C4-2B (cell line): ENCODE data around the gene STK17A.

ENCODE experiments used
- H3K27ac ChIP-seq: fragments of 450-650 bp; 2 replicates; pipeline ENCODE4 v1.5.1; 2017
- ZFX ChIP-seq: fragments of 450-650 bp; IDR thresholded peaks from 2 replicates; pipeline ENCODE4 v1.6.1; 2017
- TF ChIP-seq, protein P1 (sequence below): fragments of 450-650 bp; conservative IDR thresholded peaks from 2 replicates; pipeline ENCODE4 v1.5.1; 2017; ENCODE audit warnings: mild to moderate bottlenecking

The STK17A gene

DNA sequence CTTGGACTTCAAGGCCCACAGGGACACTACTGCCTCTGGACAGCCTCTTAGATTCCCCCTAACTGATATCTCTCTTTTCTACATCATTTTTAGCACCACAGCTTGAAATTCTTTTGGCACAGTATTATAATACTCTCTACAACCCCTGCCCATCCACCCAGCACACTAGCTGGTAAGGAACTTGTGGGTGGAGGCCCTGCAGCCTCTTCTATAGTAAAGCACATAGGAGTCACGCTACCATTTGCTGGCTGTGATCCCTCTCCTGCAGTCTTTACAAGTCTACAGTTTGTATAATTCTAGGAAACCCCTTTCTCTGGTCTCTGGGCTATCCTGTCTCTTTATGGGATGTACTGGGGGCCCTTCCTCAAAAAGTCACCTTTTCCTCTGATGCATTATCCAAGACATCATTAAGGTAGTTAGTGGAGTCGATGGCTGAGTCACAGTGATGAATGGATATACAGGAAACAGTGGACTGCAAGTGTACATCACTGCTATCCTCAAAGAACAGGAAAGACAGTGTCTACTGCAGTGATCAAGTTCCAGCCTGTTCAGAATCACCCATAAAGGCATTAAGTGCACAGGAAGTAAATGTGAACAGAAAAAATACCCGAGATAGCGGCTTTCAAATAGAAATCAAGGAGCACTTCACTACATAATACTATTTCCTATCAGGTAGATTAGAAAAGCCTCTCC, 54.4 kb downstream of the STK17A start:
- H3K27ac ChIP-seq: no peak overlapping the region

DNA sequence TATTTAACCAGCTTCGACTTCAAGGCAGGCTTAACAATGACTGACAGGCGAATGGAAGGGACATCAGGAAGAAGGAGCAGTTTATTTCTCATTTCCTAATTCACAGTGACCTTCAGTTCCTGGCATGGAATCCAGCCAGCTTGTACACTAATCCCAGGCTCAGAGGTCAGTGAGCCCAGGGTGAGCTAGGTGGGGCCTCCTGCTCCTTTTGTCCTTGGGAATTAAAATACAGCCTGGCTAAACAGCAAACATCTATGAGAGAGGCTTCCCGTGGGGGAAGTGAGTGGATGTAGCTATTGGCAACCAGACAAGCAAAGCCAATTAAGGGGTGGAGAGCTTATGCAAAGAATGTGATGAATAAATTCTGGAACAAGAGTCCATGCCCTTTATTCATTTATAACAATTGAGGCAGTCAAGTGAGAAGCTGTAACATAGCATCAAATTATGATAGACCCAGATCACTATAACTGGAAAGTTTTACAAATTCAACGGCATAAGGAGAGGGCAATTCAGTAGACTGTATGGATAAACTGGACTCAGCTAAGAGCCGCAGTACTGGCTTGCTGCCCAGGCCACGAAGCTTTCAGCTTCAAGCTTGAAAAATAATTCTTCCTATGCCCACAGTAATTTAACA, 57.1 kb downstream of the STK17A start:
- TF ChIP-seq, protein P1, sequence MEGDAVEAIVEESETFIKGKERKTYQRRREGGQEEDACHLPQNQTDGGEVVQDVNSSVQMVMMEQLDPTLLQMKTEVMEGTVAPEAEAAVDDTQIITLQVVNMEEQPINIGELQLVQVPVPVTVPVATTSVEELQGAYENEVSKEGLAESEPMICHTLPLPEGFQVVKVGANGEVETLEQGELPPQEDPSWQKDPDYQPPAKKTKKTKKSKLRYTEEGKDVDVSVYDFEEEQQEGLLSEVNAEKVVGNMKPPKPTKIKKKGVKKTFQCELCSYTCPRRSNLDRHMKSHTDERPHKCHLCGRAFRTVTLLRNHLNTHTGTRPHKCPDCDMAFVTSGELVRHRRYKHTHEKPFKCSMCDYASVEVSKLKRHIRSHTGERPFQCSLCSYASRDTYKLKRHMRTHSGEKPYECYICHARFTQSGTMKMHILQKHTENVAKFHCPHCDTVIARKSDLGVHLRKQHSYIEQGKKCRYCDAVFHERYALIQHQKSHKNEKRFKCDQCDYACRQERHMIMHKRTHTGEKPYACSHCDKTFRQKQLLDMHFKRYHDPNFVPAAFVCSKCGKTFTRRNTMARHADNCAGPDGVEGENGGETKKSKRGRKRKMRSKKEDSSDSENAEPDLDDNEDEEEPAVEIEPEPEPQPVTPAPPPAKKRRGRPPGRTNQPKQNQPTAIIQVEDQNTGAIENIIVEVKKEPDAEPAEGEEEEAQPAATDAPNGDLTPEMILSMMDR: no peak
- TF ChIP-seq ZFX: no peak
- no peak overlapping the region for H3K27ac ChIP-seq

More for the DNA sequence above, 54.4 kb downstream of the STK17A start:
- TF ChIP-seq, protein P1: no peak
- TF ChIP-seq ZFX: no peak

- TF ChIP-seq, protein P1: no peak
- no peak for TF ChIP-seq ZFX
- no peak overlapping the region for H3K27ac ChIP-seq
Measured at GRCh38 chr7:43640679-43641078, 57.8 kb downstream of the STK17A start.

GRCh38 chr7:43642897-43643630, 60.2 kb downstream of the STK17A start:
- no peak overlapping the region for H3K27ac ChIP-seq

GRCh38 chr7:43643846-43644245, 60.9 kb downstream of the STK17A start:
- TF ChIP-seq, protein P1: no peak
- TF ChIP-seq ZFX: no peak
- no peak overlapping the region for H3K27ac ChIP-seq

More at GRCh38 chr7:43642897-43643630, 60.2 kb downstream of the STK17A start:
- TF ChIP-seq, protein P1: no peak
- TF ChIP-seq ZFX: no peak

DNA sequence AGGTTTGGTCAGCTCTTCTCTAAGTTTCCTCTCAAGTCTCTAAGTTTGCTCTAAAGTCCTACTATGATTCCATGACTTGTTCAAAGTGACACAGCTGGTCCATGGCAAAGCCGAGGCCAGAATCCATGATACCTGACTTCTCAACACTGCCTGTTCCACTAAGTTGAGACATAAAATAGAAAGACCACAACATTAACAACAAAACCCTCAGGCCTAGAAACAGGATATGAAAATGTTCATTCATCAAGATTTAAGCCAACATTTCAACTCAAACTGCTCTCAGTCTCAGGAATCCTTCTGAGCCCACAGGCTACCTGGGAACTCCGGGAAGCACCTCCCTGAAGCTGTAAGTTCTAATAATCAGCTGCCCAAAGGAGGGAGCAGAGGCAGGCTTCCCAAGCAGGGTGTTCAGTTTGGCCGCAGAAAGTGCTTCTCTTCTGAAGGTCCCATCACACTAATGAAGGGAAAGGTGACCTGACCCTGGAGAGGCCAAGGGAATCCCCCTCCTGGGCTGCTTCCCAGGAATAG, 62.9 kb downstream of the STK17A start:
- TF ChIP-seq, protein P1: no peak
- no peak overlapping the region for H3K27ac ChIP-seq
